Measurements from ENCODE around the gene CHPF. TPM values are rescaled to one million over a fixed set of nuclear protein-coding genes. Genes with fewer than 3 reads are reported as not detected.

The CHPF gene
- total RNA-seq, 1 experiment from 2014 or later = 13.8 TPM

GRCh38 chr2:219499555-219499954 lies 44.1 kb downstream of the CHPF start:
- peaks cover 26% of the 10 kb centered on the region for H3K4me1 ChIP-seq (ENCODE audit: insufficient read depth, low read length, poor library complexity, severe bottlenecking)
- intact Hi-C loops (cut with micrococcal nuclease; ENCODE audit: unreplicated experiment) = no loop called here

GRCh38 chr2:219499058-219499307 lies 44.6 kb downstream of the CHPF start:
- H3K27ac ChIP-seq (ENCODE audit: low read depth, low read length, poor library complexity, severe bottlenecking) = peak overlapping the region; percentile 79
- ChIA-PET POLR2A (ENCODE audit: low non-redundant PET) (no interaction called here), CTCF (interaction anchor here (0.6 to 6.8 kb wide), 8 partner anchors 9 to 62 kb away, joined by 3 to 101 read pairs (median 3); no protein-coding TSS in a partner anchor)
- intact Hi-C loops (cut with micrococcal nuclease; ENCODE audit: unreplicated experiment) = no loop called here
- peaks cover 26% of the 10 kb centered on the region for H3K4me1 ChIP-seq (ENCODE audit: insufficient read depth, low read length, poor library complexity, severe bottlenecking)
- peak overlapping the region; percentile 57 for H3K4me3 ChIP-seq (ENCODE audit: low read depth, low read length, poor library complexity, severe bottlenecking)
- no peak for DNase-seq (ENCODE audit: low spot score)
- H3K27me3 ChIP-seq (replicated peaks; ENCODE audit: insufficient read depth, low read depth, low read length, poor library complexity) = no peaks in the 10 kb centered on the region
- H3K36me3 ChIP-seq (ENCODE audit: insufficient read depth, low read length, poor library complexity, severe bottlenecking) = no peaks in the 10 kb centered on the region
- no TSS peak for BruUV-seq (replicated peaks)
- no peak for TF ChIP-seq EZH2 (IDR thresholded peaks at IDR 0.05; ENCODE audit: borderline replicate concordance, low read depth, low read length, poor library complexity, severe bottlenecking)
- no peak for TF ChIP-seq CTCF (conservative IDR thresholded peaks at IDR 0.05; ENCODE audit: low read depth, low read length)
- H3K9me3 ChIP-seq (ENCODE audit: low read depth, low read length, poor library complexity, severe bottlenecking) = no peaks in the 10 kb centered on the region

More at GRCh38 chr2:219499555-219499954, 44.1 kb downstream of the CHPF start:
- Histone ChIP-seq H3K9me3 (ENCODE audit: low read depth, low read length, poor library complexity, severe bottlenecking) (no peaks in the 10 kb centered on the region), H3K27me3 (replicated peaks; ENCODE audit: insufficient read depth, low read depth, low read length, poor library complexity) (no peaks in the 10 kb centered on the region), H3K4me3 (ENCODE audit: low read depth, low read length, poor library complexity, severe bottlenecking) (peak overlapping the region; percentile 57), H3K27ac (ENCODE audit: low read depth, low read length, poor library complexity, severe bottlenecking) (peak overlapping the region; percentile 79), H3K36me3 (ENCODE audit: insufficient read depth, low read length, poor library complexity, severe bottlenecking) (no peaks in the 10 kb centered on the region)
- DNase-seq (ENCODE audit: low spot score) = no peak
- no peak for TF ChIP-seq EZH2 (IDR thresholded peaks at IDR 0.05; ENCODE audit: borderline replicate concordance, low read depth, low read length, poor library complexity, severe bottlenecking)
- no peak for TF ChIP-seq CTCF (conservative IDR thresholded peaks at IDR 0.05; ENCODE audit: low read depth, low read length)
- ChIA-PET POLR2A (ENCODE audit: low non-redundant PET) (no interaction called here), CTCF (interaction anchor here (0.6 to 6.8 kb wide), 5 partner anchors 10 to 59 kb away, joined by 3 to 101 read pairs (median 3); no protein-coding TSS in a partner anchor)
- BruUV-seq (replicated peaks) = no TSS peak

- Histone ChIP-seq H3K4me1 (ENCODE audit: insufficient read depth, low read length, poor library complexity, severe bottlenecking) (peaks cover 26% of the 10 kb centered on the region), H3K4me3 (ENCODE audit: low read depth, low read length, poor library complexity, severe bottlenecking) (peak within 1 kb of the TSS; percentile 57), H3K27ac (ENCODE audit: low read depth, low read length, poor library complexity, severe bottlenecking) (peak within 1 kb of the TSS; percentile 79), H3K9me3 (ENCODE audit: low read depth, low read length, poor library complexity, severe bottlenecking) (no peaks in the 10 kb centered on the region), H3K36me3 (ENCODE audit: insufficient read depth, low read length, poor library complexity, severe bottlenecking) (no peaks in the 10 kb centered on the region), H3K27me3 (replicated peaks; ENCODE audit: insufficient read depth, low read depth, low read length, poor library complexity) (no peaks in the 10 kb centered on the region)
- DNase-seq (ENCODE audit: low spot score) = peak; percentile 99
- intact Hi-C loops (cut with micrococcal nuclease; ENCODE audit: unreplicated experiment) = no loop called here
- BruUV-seq (replicated peaks) = no TSS peak
- POLR2A ChIA-PET (ENCODE audit: low non-redundant PET) = interaction anchor here (0.6 kb wide), 1 partner anchor 12 kb away, joined by 9 read pairs; no protein-coding TSS in a partner anchor
- CTCF ChIA-PET = interaction anchor here (0.5 to 6.8 kb wide), 8 partner anchors 9 to 62 kb away, joined by 3 to 101 read pairs (median 4); no protein-coding TSS in a partner anchor
- TF ChIP-seq CTCF (conservative IDR thresholded peaks at IDR 0.05; ENCODE audit: low read depth, low read length) (no peak), EZH2 (IDR thresholded peaks at IDR 0.05; ENCODE audit: borderline replicate concordance, low read depth, low read length, poor library complexity, severe bottlenecking) (no peak)
These were observed 45.1 kb downstream of the CHPF start, which contains the start of gene GMPPA for GRCh38 chr2:219498280-219499057. GMPPA (plus strand) TSS chr2:219498891; CDS start chr2:219499976, 1,085 bp downstream.

Measured in A673 (cell line).